Heart left ventricle (tissue), 16 donors: ENCODE measurements around the gene TBC1D8. TPM values are rescaled to one million over a fixed set of nuclear protein-coding genes. Genes with fewer than 3 reads are reported as not detected.

Experiments used
- ATAC-seq, 4 donors: fragments of 200-7000 bp; cut with Tn5 transposase; one replicate each; pipeline ENCODE4 v1.9.1; 2020 to 2022; ENCODE audit warnings: moderate library complexity in 4 of 4, mild to moderate bottlenecking in 3 of 4, moderate number of reproducible peaks in 1 of 4
- DNase-seq, 5 donors: peaks; one replicate each; pipeline ENCODE4 v3.0.0-alpha.2; 2020
- H3K27ac ChIP-seq, 12 donors: fragments of 200-600 bp; sonication (generic) in 4 of 12; one replicate each; pipeline versions ENCODE4 v1.5.0 to v1.8.0; 2016 to 2022; ENCODE audit warnings: mild to moderate bottlenecking in 2 of 12
- H3K27me3 ChIP-seq, 9 donors: fragments of 200-600 bp; sonication (generic) in 2 of 9; one replicate each; pipeline versions ENCODE4 v1.5.1 to v1.8.0; 2016 to 2022; ENCODE audit warnings: mild to moderate bottlenecking in 3 of 9
- H3K36me3 ChIP-seq, 9 donors: fragments of 200-600 bp; sonication (generic) in 2 of 9; one replicate each; pipeline versions ENCODE4 v1.5.0 to v1.8.0; 2018 to 2022; ENCODE audit warnings: mild to moderate bottlenecking in 2 of 9
- H3K4me1 ChIP-seq, 12 donors: fragments of 200-600 bp; sonication (generic) in 4 of 12; one replicate each; pipeline versions ENCODE4 v1.5.0 to v1.8.0; 2016 to 2022; ENCODE audit warnings: mild to moderate bottlenecking in 3 of 12
- H3K4me3 ChIP-seq, 12 donors: fragments of 200-600 bp; sonication (generic) in 4 of 12; one replicate each; pipeline versions ENCODE4 v1.5.0 to v1.8.0; 2017 to 2022; ENCODE audit warnings: mild to moderate bottlenecking in 9 of 12, moderate library complexity in 4 of 12
- H3K9me3 ChIP-seq, 12 donors: fragments of 200-600 bp; sonication (generic) in 4 of 12; one replicate each; pipeline versions ENCODE4 v1.5.0 to v1.8.0; 2016 to 2022; ENCODE audit warnings: mild to moderate bottlenecking in 1 of 12
- POLR2A ChIP-seq, 2 donors: fragments of 450-650 bp; IDR thresholded peaks; one replicate each; pipeline ENCODE4 v1.6.1; 2017; ENCODE audit warnings: antibody characterized with exemption in 2 of 2, mild to moderate bottlenecking in 2 of 2, moderate library complexity in 2 of 2
- WGBS, 4 donors: extraction: QIAGEN DNeasy Blood & Tissue Kit in 2 of 4; methylation state at CpG; one replicate each; pipeline versions ENCODE4 v1.1.5 to v1.1.7; 2013 to 2018; 5-methylcytosine and 5-hydroxymethylcytosine counted together
- intact Hi-C, 10 donors: fragments of 100-400 bp; cut with DNase I; formaldehyde crosslinking; loops; one replicate each; pipeline versions ENCODE4 v1.11.1 to v1.14.2; 2022
- polyA plus RNA-seq, 2 donors: library from polyadenylated mRNA; stranded (reverse); fragments of 200-250 nt; gene quantifications; one replicate each; pipeline ENCODE4 v1.2.3, GENCODE V29; 2013
- total RNA-seq, 9 donors: library from RNA; depleted of rRNA in 2 of 9; stranded (reverse); fragments of >200 nt in 2 of 9; fragmentation: NEBNext Ultra II Directional in 3 of 9; extraction: Animal tissue kit (Norgen Biotek cat#: 25700) in 3 of 9; gene quantifications; one replicate each; pipeline versions ENCODE4 v1.1.0 to v1.2.4, GENCODE V29; 2016 to 2023
- TF ChIP-seq, protein P1 (sequence below), 12 donors: fragments of 200-600 bp; sonication (generic) in 4 of 12; IDR thresholded peaks; one replicate each; pipeline versions ENCODE4 v1.5.0 to v1.8.0; 2018 to 2022; ENCODE audit warnings: antibody characterized with exemption in 12 of 12, mild to moderate bottlenecking in 5 of 12
- donor health status: ischemic (EF 13 %, LVEDD 7.1; RV severe dilation, severe dysfunction).
- donor health status: healthy with polysubstance abuse.
- donor health status: DM: no; HTN: yes; CAD: no.
- donor health status: DM: no; HTN: no; CAD: no.
- donor health status: ischemic (EF 25% LVEDD 6.9; RV normal size, moderate dysfunction).
- donor health status: ischemic (EF 25% LVEDD 5.7; RV mildly dilated, moderate dysfunction).
- donor health status: healthy.
- donor health status: DM: yes; HTN: yes; CAD: no.
- donor health status: ischemic (EF 35%, LVEDD 5.7; RV mildly dilated, moderate dysfunction).
- donor health status: nonischemic (EF 11% LVEDD 7.7; RV severe dilation, severe dysfunction).
- donor health status: DM: yes; HTN: yes; CAD: no.
- donor health status: PGD.
- donor health status: ischemic (EF 29% LVEDD 5.4; RV normal size, mild dysfunction).
- donor health status: nonischemic (EF 23%, LVEDD 6.1; RV moderate dilation, normal function).

TBC1D8 gene
- total and polyA plus RNA-seq, 11 donors: 30.1 to 61.7 (median 42.9) TPM

DNA sequence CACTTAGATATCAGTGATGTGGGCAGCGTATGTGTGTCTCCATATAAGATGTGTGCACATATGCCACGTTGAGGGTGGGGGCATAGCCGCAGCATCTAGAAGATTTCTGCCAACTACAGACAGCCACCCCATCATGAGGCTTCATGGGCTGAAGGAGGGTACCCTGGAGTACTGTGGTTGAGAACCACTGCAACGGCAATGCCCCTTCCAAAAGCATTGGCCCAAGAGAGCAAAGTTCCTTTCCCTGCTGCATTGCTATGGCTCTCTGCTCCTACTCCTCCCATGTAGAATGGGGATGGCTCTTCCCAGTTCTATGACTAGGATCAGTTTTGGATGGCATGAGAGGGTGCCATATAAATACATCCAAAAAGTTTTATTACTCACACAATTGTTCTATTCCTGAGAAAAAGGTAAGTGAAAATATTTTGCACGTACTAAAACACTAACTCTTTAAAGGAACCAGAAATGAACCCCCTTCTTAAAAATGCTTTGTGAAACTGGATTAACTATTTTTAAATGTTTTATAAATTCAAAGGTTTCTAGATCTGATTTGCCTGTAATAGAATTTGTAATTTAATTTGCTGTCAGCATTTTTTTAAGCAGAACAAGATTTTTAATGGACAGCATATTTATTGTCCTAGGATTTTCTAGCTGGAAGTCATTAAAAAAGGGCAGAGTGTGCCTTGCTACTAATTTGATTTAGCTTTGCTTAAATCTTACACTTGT lies 153.5 kb downstream of the TBC1D8 start:
- Histone ChIP-seq H3K27ac (no peak overlapping the region), H3K9me3 (no peaks in the 10 kb centered on the region), H3K4me1 (peaks cover 0 to 7% (median 5%) of the 10 kb centered on the region in 12 donors), H3K4me3 (no peak overlapping the region), H3K27me3 (no peaks in the 10 kb centered on the region), H3K36me3 (peaks cover 0 to 49% (median 27%) of the 10 kb centered on the region in 9 donors)
- intact Hi-C loops: no loop called here
- TF ChIP-seq, protein P1, sequence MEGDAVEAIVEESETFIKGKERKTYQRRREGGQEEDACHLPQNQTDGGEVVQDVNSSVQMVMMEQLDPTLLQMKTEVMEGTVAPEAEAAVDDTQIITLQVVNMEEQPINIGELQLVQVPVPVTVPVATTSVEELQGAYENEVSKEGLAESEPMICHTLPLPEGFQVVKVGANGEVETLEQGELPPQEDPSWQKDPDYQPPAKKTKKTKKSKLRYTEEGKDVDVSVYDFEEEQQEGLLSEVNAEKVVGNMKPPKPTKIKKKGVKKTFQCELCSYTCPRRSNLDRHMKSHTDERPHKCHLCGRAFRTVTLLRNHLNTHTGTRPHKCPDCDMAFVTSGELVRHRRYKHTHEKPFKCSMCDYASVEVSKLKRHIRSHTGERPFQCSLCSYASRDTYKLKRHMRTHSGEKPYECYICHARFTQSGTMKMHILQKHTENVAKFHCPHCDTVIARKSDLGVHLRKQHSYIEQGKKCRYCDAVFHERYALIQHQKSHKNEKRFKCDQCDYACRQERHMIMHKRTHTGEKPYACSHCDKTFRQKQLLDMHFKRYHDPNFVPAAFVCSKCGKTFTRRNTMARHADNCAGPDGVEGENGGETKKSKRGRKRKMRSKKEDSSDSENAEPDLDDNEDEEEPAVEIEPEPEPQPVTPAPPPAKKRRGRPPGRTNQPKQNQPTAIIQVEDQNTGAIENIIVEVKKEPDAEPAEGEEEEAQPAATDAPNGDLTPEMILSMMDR (IDR thresholded peaks at IDR 0.05): no peak
- TF ChIP-seq POLR2A (IDR thresholded peaks at IDR 0.05): no peak
- DNase-seq (no peak), ATAC-seq (no peak)
- WGBS, 4 donors: 86 to 95% (median 93%) methylated on average over 5 of the region's 5 CpGs

DNA sequence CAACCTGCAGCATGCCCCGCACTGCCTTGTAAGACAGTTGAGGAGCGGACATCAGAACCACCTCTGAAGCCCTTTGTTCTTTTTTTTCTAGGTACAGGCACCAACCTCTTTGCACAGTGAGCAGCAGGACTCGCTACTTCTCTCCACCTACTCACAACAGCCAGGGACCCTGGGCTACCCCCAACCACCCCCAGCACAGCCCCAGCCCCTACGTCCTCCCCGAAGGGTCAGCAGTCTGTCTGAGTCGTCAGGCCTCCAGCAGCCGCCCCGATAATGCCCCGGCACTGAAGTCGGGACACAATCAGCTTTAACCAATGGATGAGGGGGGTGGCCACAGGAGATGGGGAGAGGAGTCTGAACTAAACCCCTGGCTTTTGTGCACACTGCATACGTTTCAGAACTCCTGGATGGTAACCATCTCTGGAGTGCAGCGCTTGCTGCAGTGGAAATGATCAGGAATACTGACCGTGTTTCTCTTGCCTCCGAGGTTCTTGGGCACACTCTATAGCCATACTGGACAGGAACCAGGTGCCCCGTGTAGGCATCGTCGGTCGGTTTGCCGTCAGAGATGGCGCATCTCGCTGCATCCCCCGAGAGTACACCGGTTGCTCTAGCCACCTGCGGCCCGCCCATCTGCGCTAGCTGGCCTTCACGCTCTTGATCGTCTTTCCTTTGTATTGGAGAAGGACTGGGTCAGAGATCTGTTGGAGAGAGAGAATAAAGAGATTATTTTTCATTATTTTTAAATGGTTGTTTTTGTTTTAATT lies 155.7 kb downstream of the TBC1D8 start:
- TF ChIP-seq, protein P1 (IDR thresholded peaks at IDR 0.05): no peak
- no peak for TF ChIP-seq POLR2A (IDR thresholded peaks at IDR 0.05)
- H3K36me3 ChIP-seq: peaks cover 0 to 67% (median 40%) of the 10 kb centered on the region in 9 donors
- WGBS, 4 donors: 90 to 94% (median 93%) methylated on average over 28 of the region's 28 CpGs
- no peak overlapping the region for H3K4me3 ChIP-seq
- H3K27ac ChIP-seq: no peak overlapping the region
- H3K27me3 ChIP-seq: no peaks in the 10 kb centered on the region
- H3K4me1 ChIP-seq: no peaks in the 10 kb centered on the region
- DNase-seq (no peak), ATAC-seq (no peak)
- intact Hi-C loops: no loop called here
- H3K9me3 ChIP-seq: no peaks in the 10 kb centered on the region

DNA sequence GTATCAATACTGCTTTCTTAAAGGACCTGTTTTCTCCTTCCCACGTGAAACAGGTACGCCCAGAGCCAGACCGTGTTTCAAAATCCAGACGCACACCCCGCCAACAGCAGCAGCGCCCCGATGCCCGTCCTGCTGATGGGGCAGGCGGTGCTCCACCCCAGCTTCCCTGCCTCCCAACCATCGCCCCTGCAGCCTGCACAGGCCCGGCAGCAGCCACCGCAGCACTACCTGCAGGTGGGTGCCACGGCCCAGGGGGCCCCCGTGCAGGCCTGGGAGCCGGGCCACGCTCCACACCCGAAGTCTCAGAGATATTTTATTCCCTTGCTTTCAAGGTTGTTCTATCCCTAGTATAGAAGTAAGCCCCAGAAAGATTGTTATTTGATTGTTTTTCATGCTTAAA lies 157.9 kb downstream of the TBC1D8 start:
- TF ChIP-seq, protein P1 (IDR thresholded peaks at IDR 0.05): no peak
- TF ChIP-seq POLR2A (IDR thresholded peaks at IDR 0.05): no peak
- ATAC-seq: no peak
- H3K9me3 ChIP-seq: no peaks in the 10 kb centered on the region
- 88 to 95% (median 93%) methylated on average over 16 to 17 of the region's 17 CpGs for WGBS, 4 donors
- peaks cover 0 to 76% (median 43%) of the 10 kb centered on the region in 9 donors for H3K36me3 ChIP-seq
- H3K4me3 ChIP-seq: no peak overlapping the region
- no peaks in the 10 kb centered on the region for H3K27me3 ChIP-seq
- H3K27ac ChIP-seq: no peak overlapping the region
- H3K4me1 ChIP-seq: no peaks in the 10 kb centered on the region
- intact Hi-C loops: no loop called here
- no peak for DNase-seq

DNA sequence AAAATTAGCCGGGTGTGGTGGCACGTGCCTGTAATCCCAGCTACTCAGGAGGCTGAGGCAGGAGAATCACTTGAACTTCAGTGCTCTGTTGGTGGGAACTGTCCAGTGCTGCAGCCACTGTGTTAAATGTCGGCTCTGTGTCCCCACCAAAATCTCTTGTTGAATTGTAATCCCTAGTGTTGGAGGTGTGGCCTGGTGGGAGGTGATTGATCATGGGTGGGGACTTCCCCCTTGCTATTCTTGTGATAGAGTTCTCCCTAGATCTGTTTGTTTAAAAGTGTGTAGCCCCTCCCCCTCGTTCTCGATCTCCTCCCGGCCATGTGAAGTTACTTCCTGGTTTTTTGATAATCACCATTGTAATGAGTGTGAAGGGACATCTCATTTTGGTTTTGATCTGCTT lies 158.9 kb downstream of the TBC1D8 start:
- TF ChIP-seq POLR2A (IDR thresholded peaks at IDR 0.05): no peak
- TF ChIP-seq, protein P1 (IDR thresholded peaks at IDR 0.05): no peak
- Histone ChIP-seq H3K9me3 (no peaks in the 10 kb centered on the region), H3K36me3 (peaks cover 0 to 83% (median 43%) of the 10 kb centered on the region in 9 donors), H3K4me3 (no peak overlapping the region), H3K27me3 (no peaks in the 10 kb centered on the region), H3K4me1 (no peaks in the 10 kb centered on the region), H3K27ac (no peak overlapping the region)
- no peak for DNase-seq
- intact Hi-C loops: no loop called here
- WGBS, 4 donors: 70 to 85% (median 79%) methylated on average over 6 of the region's 6 CpGs
- ATAC-seq: no peak
